ENCODE measurements around the gene ATP1B1.

The ATP1B1 gene

GRCh38 chr1:169098380-169098779, 8.1 kb upstream of the ATP1B1 start:
- no peak for DNase-seq

DNA sequence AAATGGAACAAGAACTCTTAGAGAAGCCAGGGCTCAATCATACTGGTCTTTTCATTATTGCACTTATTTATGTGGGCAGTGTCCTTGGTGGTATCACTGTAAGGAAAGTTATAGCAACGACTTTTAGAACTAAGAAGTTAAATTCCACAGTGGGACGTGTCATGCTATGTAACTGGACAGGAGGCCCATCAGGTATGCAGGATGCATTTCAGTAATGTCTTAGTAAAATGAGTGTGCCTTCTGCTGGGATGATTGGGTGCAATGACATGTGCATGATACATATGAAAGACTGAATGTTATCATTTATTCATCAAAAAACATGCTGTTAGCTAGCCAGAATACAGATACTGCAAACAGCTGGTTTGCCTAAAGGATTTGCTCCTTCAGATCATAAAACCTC, 6.9 kb upstream of the ATP1B1 start:
- no peak for DNase-seq

DNA sequence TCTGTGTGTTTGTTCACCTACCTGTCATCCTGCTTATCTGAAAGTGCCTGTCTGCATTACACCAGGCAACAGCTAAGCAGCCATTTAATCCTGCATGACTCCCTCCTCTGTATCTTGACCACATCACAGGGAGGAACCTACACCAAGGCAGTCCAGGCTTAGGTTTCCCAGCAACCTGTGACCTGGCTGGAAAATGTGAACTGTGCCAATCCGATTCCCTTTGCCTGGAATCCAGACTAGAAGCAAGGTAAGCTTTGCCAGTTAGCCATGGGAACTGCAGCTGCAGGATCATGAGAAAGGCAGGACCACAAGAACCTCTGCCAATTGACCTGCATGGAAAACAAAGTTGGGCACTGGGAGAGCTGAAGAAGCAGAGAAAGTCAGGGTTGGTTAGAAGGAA, 6.3 kb upstream of the ATP1B1 start:
- no peak for DNase-seq

GRCh38 chr1:169100651-169101088, 5.8 kb upstream of the ATP1B1 start:
- no peak for DNase-seq

DNA sequence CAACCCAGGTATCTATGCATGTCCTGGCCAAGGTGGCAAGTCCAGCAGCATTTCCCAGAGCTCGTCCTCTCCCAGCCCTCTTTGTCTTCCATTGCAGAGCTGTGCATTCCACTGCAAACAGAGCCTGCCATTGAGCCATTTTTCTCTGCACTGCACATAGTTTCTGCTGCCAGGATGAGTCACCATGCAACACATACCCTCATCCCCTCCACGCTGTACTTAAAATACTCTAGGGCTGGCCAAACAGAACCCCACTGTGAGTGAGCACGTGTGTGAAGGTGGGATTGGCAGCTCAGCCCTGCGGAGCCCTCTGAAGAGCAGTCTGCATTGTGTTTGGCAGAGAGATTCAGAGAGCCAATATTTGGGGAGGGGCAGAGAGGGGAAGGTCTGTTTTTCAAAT, 3.9 kb upstream of the ATP1B1 start:
- peak; percentile 76 for DNase-seq

DNA sequence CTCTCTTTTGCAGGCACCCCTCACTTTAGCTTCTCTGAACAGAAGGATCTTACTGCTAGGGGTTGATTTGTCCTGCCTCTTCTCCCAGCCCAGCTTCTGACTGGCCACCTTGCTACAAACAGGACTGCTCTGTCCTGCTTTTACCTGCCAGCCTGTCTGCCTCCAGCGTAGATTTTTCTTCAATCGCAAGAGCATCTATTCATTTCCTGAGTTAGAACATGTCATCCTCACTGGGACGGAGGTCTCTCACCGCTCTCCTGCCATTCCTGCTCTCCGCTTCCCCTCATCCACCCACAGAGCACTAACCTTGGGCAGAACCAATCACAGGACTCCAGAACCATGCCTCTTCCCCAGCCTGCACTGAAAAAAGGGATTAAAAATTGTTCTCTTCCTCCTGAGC, 3.5 kb upstream of the ATP1B1 start:
- no peak for DNase-seq

DNA sequence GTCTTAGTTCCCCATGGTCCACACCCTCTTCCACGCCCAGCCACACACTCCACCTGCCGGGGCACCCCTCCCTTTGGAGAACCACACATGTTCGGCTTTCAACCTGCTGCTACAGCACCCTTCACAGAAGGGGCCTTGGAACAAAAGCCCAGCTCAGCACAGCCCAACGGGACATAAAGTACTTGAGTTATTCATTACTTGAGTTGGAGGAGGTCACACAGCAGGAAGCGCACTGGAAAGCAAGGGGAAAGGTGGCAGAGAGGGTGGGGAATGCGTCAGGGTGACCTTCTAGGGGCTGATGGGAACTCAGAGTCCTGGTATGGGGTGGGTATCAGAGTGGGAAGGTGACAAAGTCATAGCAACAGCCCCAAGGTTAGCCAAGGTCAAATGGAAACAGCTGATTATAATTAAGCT, 3.0 kb upstream of the ATP1B1 start:
- DNase-seq: no peak

GRCh38 chr1:169105087-169105433, 1.4 kb upstream of the ATP1B1 start:
- no peak for DNase-seq

- peak; percentile 59 for DNase-seq
Observed at GRCh38 chr1:169105434-169106094, 926 bp upstream of the ATP1B1 start.

DNA sequence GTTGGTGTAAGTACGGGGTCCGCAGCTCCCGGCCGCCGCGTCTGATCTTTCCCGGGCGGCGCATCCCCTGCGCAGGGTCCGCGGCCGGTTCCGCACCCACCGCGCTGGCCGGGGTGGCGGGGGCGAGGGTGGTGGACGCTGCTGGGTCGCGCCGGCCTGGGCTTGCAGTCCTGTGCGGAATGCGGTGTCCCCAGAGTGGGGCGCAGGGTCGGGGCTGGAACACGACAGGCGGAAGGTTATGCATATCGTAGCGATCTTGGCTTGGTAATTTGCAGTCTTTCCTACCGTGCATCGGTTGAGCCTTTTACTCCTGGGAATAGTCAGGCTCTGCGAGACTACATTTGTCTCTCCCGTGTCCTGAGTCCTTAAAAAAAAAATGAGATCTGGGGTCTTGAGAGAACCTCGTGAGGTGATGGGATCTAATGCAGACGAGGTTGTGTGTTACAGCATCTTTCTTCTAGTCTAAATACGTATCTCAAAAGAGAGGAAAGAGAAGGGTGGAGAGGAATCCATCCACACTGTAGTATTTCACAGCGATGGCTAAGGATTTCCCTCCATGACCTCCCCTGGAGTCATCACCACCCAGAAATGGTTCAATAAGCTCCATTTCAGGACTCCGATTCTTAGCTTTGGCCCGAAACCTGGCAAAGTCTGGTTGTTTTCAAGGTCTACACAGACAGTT, 572 bp downstream of the ATP1B1 start:
- peak; percentile 47 for DNase-seq

- peak; percentile 58 for DNase-seq
Observed at GRCh38 chr1:169107603-169108208, 1.2 kb downstream of the ATP1B1 start.

DNA sequence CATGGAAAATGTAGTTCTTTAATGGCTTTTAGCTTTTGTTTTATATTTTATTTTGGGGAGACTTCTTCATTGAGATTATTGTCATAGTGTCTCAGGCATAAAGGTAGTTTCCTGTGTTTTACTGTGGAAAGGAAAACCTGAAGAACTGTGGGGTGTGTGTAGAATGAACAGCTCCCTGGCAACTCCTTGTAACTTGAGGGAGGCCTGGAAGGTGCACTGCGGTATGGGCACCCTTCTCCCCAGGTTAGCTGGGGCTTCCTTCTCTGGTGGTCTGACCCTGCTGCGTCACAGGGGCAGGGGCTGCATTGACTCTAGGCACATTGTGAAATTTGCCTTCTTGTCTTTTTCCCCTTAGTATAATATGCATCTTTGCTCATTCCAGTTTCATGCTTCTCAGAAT, 1.7 kb downstream of the ATP1B1 start:
- no peak for DNase-seq

DNA sequence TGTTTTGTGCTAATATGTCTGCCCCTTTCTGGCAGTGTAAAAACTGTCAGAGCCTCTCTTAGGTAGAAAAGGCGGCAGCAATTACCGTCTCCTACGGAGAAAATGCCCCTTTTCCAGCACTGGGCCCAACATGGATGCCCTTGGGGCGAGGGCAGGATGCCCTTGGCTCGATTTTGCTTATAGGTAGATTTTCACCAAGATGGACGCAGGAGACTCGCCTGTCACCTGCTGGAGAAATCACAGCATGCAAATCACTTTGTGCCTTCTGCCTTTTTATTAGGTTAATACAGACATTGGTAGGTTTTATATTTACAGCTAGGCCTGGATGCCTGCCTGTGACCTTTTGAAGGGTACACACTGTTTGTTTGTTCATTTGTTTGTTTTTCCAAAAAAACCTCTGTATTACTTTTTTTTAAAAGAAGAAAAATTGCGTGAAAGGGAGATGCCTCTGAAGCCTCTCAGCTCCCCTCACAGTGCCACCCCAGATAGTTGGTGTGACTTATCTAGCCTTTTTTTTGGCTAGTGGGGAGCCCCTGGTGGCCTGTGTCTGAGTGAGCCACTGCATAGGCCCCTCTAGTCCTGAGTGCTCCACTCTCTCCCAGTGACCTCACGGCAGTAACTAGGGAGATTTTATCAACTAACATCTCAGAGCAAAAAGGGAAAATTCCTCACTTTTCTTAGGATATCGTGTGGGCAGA, 2.5 kb downstream of the ATP1B1 start:
- peak; percentile 58 for DNase-seq

GRCh38 chr1:169109561-169110134, 3.2 kb downstream of the ATP1B1 start:
- DNase-seq: peak; percentile 85

GRCh38 chr1:169110236-169110635, 3.7 kb downstream of the ATP1B1 start:
- DNase-seq: no peak

DNA sequence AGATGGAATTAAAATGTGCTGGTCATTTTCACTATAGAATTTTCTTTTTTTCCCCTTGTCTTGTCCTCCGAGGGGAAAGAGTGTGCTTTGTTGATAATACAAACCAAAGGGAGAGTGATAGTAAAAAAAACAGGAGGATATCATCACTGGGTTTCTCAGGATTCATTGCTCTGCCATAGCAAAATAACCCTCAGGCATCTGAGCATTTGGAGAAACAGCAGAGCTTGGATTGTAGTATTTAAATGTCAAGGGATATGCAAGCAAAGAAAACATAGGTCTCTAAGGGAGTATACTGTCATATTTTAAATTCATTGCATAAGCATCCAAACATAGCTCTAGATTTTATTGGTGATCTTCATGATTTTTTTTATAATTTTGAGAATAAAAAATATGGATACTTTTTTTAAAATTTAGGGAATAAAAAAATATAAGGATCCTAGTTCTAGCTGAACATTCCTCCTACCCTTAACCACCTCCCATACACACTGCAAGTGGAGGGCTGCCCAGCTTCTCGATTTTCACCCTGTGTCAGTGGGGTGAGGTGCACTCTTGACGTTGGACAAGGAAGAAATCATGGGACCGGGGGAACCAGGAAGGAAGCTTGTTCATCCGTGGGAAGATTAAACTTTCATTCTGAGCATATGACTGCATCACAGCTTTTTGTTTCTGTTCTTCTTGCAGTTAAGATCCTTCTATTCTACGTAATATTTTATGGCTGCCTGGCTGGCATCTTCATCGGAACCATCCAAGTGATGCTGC, 4.4 kb downstream of the ATP1B1 start:
- DNase-seq: no peak

DNA sequence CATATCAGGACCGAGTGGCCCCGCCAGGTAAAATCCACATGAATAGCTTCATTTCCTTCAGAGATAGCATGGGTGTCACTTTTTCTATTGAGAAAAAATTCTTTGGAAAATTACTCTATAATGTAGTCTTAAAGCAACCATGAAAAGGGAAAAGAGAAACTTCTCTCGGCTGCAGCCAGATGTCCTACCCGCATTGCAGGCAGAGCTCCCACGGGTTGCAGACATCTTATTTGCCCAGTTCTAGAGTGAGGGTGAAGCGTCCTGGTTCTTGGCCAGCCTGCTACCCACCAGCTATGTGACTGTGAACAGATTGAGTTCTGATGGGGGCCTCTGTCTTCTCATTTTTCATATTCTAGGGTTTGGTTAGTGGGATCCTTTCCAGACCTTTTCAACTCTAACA, 5.0 kb downstream of the ATP1B1 start:
- no peak for DNase-seq

DNA sequence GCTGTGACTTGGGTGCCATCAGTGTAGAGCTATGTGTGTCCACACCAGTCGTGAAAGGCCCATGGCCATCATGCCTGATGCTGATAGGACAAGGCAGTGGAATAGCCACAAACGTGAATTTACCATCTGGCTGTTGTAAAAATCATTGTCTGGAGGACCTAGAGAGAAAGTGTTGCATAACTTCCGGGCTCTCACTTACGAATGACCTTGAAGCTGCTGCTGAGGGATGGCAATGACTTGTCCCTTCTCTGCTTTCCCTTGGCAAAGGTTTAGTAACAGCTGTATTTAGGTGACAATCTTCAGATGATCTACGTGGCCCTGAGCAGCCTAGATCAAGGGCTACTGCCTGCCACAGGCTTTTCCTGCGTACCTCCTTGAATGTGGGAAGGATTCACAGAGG, 5.8 kb downstream of the ATP1B1 start:
- DNase-seq: peak; percentile 49

DNA sequence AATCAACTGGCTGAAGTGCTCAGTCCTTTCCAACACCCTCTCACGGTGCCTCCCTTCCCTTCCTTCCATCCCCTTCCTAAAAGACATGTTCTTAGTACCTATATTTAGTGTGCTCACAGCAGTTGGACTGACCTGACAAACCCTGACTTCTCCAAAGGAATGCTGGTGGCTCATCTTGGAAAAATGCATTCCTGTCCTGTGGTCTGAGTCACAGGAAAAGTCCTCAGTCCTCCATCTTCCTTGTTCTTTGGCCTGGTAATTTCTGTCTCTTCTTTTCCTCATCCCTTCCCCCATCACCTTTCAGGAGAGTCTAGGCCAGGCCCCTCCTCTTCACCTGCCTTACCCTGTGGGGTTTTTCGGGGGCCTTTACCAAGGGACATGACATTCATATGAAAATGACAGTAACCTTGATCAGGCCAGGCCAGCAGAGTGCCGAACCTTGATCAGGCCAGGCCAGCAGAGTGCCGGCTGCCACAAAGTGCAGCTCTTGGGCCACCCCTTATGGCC, 7.2 kb downstream of the ATP1B1 start:
- peak; percentile 96 for DNase-seq

- no peak for DNase-seq
Observed at GRCh38 chr1:169115891-169116585, 9.5 kb downstream of the ATP1B1 start.

- no peak for DNase-seq
Observed at GRCh38 chr1:169117014-169117413, 10.5 kb downstream of the ATP1B1 start.

DNA sequence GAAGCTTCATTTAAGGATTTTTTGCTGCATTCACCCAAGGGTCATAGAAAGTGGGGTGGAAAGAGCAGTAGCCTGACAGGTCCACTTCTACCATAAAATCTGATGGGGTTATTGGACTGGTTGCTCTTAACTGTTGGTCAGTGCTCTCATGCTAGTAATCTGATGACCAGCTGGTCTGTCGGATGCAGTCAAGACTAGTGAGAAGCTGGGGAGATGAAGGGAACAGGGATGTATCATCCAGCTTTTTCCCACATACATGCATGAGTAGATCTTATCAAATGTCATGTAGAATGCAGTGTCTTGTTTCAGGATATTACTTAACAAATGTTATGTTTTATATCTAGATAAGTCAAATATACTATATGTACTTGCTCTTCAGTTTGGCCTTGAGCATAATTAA, 11.1 kb downstream of the ATP1B1 start:
- no peak for DNase-seq

Measured in EL (cell line).